GM21360 (cell line): Measurements from ENCODE around the gene CELA1.

ENCODE experiments used
- ATAC-seq: cut with Tn5 transposase; IDR thresholded peaks from one replicate; pipeline ENCODE4 v1.9.1; 2021; ENCODE audit warnings: mild to moderate bottlenecking, moderate library complexity; ENCODE audit not compliant: unreplicated experiment

The CELA1 gene

GRCh38 chr12:51377099-51377984 is 30.9 kb upstream of the CELA1 start:
- ATAC-seq = no peak

DNA sequence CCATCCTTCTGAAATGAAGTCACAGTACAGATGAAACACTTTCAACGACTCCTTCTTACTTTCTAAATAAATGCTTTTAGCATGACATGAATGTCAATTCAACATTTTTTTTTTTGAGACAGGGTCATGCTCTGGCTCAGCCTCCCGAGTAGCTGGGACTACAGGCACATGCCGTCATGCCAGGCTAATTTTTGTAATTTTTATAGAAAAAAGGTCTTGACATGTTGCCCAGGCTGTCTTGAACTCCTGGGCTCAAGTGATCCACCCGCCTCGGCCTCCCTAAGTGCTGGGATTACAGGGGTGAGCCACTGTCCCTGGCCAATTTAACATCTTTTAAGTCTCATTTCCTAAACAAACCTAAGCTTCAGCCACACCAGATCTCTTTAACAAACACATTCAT is 28.4 kb upstream of the CELA1 start:
- no peak for ATAC-seq

GRCh38 chr12:51374361-51374760 is 27.9 kb upstream of the CELA1 start:
- no peak for ATAC-seq

- ATAC-seq = no peak
Observed at GRCh38 chr12:51373187-51373586, 26.7 kb upstream of the CELA1 start.

DNA sequence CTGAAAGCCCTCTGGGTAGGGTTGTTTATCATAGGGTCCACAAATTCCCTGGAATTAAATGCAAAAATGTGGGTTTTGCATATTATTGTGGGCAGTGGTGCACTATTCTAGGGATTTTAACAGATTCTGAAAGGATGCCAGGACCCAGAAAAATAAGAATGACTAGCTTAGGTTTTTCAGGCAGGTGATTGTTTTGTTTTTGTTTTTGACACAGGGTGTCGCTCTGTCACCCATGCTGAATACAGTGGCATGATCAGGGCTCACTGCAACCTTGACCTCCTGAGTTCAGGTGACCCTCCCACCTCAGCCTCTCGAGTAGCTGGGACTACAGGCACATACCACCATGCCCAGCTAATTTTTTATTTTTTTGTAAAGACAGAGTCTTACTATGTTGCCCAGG is 25.5 kb upstream of the CELA1 start:
- no peak for ATAC-seq

- ATAC-seq = no peak
Observed at GRCh38 chr12:51371295-51371953, 24.9 kb upstream of the CELA1 start.

- no peak for ATAC-seq
Observed at GRCh38 chr12:51370667-51371066, 24.2 kb upstream of the CELA1 start.

DNA sequence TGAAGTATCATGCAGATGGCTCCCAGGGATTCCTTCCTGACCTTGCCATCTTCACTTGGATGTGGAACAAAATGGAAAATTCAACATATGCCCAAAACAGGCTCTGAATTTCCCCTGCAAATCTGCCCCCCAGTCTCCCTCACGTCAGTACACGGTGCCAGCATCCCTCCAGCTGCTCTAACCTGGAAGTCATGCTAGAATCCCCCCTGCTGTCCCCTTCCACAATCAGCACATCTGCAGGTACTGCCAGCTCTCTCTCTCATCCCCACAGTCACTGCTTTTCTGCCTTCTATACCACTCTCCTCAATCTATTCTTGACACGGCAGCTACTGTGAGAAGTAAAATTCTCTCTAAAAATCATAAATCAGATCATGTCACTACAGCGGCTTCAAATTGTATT is 23.1 kb upstream of the CELA1 start:
- ATAC-seq = no peak

- peak; percentile 96 for ATAC-seq
Observed at GRCh38 chr12:51368640-51369517, 22.4 kb upstream of the CELA1 start.

GRCh38 chr12:51365276-51365675 is 18.8 kb upstream of the CELA1 start:
- no peak for ATAC-seq

GRCh38 chr12:51364001-51364400 is 17.5 kb upstream of the CELA1 start:
- ATAC-seq = no peak

DNA sequence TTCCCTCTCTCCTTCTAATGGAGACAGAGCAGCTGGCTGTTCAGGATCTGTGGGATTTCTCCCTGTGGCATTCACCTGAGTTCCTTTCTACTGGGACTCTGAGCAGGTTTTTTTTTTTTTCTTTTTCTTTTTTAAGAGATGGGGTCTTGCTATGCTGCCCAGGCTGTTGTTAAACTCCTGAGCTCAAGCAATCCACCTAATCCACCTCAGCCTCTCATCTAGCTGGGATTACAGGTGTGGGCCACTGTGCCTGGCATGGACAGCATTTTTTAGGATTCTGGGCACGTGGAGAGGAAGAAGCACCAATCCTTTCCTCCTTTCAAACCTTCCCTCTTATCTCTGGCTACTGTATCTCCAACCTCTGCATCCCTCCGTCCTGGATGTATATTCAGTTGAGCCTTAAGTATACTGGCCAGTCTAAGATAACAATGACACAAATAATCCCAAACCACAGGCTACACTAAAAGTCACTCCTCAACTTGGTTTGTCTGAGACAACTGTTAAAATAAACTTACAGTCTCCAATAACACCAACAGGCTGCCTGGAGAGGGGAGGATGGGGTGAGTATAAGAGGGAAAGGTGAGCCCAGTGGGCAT is 16.4 kb upstream of the CELA1 start:
- ATAC-seq = no peak

GRCh38 chr12:51362307-51362706 is 15.8 kb upstream of the CELA1 start:
- no peak for ATAC-seq

DNA sequence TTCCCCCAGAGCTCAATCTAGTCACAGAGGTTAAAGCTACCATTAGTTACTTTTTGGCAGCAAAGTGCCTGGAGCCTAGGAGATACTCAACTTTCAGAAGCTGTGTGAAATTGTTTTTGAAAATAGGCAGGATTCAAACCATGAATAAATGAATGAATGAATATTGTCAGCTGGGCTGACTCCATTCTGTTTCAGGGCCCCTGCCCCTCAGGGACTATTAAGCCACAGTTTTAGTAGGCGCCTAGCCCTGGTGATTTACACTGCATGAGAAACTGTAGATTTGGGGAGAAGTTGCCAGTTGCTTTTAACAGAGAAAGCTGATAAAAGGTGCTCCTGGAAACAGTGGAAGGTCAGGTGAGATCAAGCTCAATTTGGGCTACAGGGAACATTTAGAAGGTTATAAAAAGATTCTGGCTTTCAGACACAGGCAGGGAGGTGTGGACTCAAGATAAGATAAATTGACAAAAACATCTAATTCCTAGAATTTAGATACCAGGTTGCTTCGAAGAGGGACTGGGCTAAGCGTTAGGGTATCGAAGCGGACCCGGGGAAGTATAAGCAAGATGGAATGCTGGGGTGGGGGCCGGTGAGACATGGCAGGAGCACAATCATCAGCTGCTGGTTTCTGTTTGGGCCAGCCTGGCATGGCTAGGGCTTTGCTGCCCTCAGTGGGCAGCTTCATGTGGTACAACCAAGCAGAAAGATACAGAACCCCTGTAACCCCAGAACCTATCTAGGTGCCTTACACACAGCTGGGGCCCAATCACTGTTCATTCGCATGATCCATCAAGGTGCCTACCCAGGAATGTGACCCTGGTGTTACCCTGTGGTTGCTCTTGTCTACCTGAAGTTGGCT is 14.9 kb upstream of the CELA1 start:
- ATAC-seq = no peak

GRCh38 chr12:51360315-51360714 is 13.8 kb upstream of the CELA1 start:
- ATAC-seq = no peak

DNA sequence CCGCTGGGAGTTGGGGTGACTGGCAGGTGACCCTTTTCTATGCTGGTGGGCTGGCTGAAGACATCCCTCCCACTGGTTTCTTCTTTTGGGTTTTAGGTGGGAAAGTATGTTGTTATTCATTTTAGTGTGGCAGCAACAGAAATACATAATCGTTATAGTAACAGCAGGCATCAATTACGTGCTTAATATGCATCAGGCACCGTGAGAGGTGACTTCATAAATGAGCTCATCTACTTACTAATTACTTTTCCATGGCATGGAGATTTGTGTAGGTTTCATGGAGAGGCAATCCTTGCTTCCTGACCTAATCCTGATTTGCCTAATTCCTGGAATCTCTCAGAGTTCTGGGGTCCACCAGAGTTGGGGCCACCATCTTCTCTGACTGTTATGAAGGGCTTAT is 13.4 kb upstream of the CELA1 start:
- ATAC-seq = no peak

DNA sequence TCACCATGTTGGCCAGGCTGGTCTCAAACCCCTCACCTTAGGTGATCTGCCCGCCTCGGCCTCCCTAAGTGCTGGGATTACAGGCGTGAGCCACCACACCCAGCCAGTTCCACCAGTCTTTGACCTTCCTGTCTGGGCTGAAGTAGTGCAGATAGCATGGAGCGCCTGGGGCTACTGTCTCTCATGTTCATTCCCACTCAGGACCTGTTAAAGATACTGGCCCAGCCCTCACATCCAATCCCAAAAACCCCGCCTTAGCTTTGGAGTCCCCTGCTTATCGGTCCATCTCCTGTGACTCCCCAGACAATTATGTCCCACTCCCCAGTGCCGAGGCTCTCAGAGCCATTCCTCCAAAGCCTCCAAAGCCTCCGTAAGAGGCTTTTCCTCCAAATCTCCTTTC is 12.0 kb upstream of the CELA1 start:
- no peak for ATAC-seq

DNA sequence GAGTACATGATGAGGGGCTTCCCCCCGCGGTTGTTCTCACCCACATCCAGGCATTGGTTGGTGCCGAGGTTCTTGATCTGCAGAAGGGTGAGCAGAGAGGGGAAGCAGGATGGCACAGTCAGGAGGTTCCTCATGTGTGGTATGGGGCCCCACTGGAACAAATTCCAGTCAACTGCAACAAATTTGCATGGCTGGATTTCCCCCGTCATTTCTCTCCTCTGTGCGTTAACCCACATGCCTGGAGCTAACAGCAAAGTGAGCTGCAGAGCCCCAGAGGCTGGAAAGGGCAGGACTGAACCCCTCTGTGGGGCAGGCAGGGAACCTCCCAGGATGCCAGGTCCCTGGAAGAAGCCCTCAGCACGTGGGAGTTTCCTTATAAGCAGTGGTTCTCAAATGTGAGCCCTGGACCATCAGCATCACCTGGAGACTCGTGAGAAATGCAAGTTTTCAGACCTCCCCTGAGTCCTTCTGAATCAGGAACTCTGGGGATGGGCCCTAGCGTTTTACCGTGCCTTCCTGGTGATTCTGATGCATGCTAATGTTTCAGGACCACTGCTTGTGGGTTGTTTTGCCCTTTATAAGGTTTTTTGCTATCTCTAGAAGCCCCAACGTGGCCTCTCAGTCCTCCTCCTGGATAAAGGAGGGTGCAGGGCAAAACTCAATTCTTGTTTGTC is 11.0 kb upstream of the CELA1 start:
- ATAC-seq = no peak

DNA sequence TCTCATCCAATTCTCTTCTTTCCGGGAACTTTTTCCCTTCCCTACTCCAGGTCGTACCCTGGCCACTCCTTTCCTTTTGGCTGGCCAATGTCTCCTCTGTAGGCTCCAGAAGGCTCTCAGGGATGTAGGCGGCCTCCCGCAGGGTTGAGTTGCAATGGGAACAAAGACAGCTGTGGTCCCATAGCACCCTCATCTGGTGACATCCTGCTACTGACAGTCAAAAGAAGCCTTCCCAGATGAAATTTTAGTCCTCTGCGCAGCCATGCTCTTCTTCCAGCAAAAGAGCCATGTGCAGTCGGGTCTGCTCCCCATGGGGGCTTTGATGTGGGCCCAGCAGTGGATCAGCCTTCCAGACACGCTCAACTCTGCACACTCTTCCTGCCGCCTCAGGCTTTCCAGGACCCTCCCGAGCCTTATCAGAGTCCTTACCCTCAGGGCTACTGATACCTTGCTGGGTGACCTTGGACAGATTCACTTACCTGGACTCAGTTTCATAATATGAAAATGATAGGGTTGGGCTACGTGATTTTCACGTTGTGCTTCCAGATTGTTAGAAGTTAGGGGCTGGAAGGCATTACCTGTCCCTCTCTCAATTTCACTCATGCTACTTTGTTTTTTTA is 5.5 kb upstream of the CELA1 start:
- no peak for ATAC-seq
